Endothelial cell of umbilical vein (primary cell): ENCODE results near the gene LMAN2L. TPM values are rescaled to one million over a fixed set of nuclear protein-coding genes. Genes with fewer than 3 reads are reported as not detected.

Experiments used
- BruUV-seq: library from RNA; stranded (reverse); fragments of 400-500 nt; replicated peaks from 2 replicates; lab custom pipeline; 2021; lab: Mats Ljungman, UMichigan
- CTCF ChIA-PET: fragments of 300-600, 350-600 bp; sonication (Branson Sonifier 250); formaldehyde crosslinking; loops from one replicate; lab custom pipeline; 2021; ENCODE audit warnings: antibody characterized with exemption, inconsistent platforms; lab: Charles Lee
- POLR2A ChIA-PET: fragments of 300-600, 350-600 bp; sonication (Branson Sonifier 250); formaldehyde crosslinking; loops from one replicate; lab custom pipeline; 2021; ENCODE audit warnings: antibody characterized with exemption, inconsistent platforms; lab: Charles Lee
- DNase-seq: peaks from one replicate; pipeline ENCODE4 v3.0.0-alpha.2; 2011; ENCODE audit warnings: low read depth, low spot score
- FAIRE-seq: peaks from 2 replicates; lab custom pipeline; 2011; peaks lifted over from hg19 to GRCh38; lab: Jason Lieb, UNC
- H2AFZ ChIP-seq: 2 replicates; pipeline ENCODE4 v1.6.0; 2012; ENCODE audit warnings: low read depth, low read length, control low read depth, inconsistent platforms
- H3K27ac ChIP-seq: 2 replicates; pipeline ENCODE4 v1.5.1; 2011; ENCODE audit warnings: low read depth, mild to moderate bottlenecking, control low read depth, low read length, moderate library complexity; ENCODE audit not compliant: insufficient read depth
- H3K27me3 ChIP-seq, 2 experiments: 2 replicates each; pipeline versions ENCODE4 v1.6.0 to v1.6.1; 2011; ENCODE audit warnings: low read length in 2 of 2, mixed read lengths in 1 of 2; ENCODE audit not compliant: control insufficient read depth in 2 of 2, insufficient read depth in 2 of 2
- H3K36me3 ChIP-seq, 2 experiments: 2 replicates in 1 of 2; 3 replicates in 1 of 2; pipeline ENCODE4 v1.5.1; 2011; ENCODE audit warnings: low read length in 2 of 2, mild to moderate bottlenecking in 1 of 2, moderate library complexity in 1 of 2; ENCODE audit not compliant: control insufficient read depth in 2 of 2, insufficient read depth in 2 of 2; ENCODE audit errors: extremely low read depth in 1 of 2
- H3K4me1 ChIP-seq: 3 replicates; pipeline ENCODE4 v1.5.1; 2011; ENCODE audit warnings: mild to moderate bottlenecking, low read length; ENCODE audit not compliant: control insufficient read depth, insufficient read depth; ENCODE audit errors: extremely low read depth
- H3K4me2 ChIP-seq: 2 replicates; pipeline ENCODE4 v1.6.1; 2011; ENCODE audit warnings: low read length, control low read depth, mixed read lengths; ENCODE audit not compliant: insufficient read depth
- H3K4me3 ChIP-seq, 3 experiments: fragments of 200-600 bp in 1 of 3; sonication (generic), shearing (Covaris generic) in 1 of 3; replicated peaks in 1 of 3; 2 replicates each; pipeline ENCODE4 v1.5.1; 2011 to 2016; ENCODE audit warnings: control low read depth in 3 of 3, low read length in 3 of 3, mild to moderate bottlenecking in 2 of 3, inconsistent platforms in 1 of 3, low read depth in 1 of 3, moderate library complexity in 1 of 3; ENCODE audit not compliant: insufficient read depth in 1 of 3
- H3K79me2 ChIP-seq: 2 replicates; pipeline ENCODE4 v1.6.0; 2012; ENCODE audit warnings: low read length, inconsistent platforms; ENCODE audit not compliant: control insufficient read depth, insufficient read depth
- H3K9ac ChIP-seq: replicated peaks from 2 replicates; pipeline ENCODE3; 2011; ENCODE audit warnings: low read length, control low read depth; ENCODE audit not compliant: insufficient read depth; ENCODE audit errors: extremely low read depth
- H3K9me1 ChIP-seq: replicated peaks from 3 replicates; pipeline ENCODE4 v1.6.0; 2011; ENCODE audit warnings: mild to moderate bottlenecking, low read length; ENCODE audit not compliant: control insufficient read depth, insufficient read depth; ENCODE audit errors: extremely low read depth
- H3K9me3 ChIP-seq: replicated peaks from 2 replicates; pipeline ENCODE4 v1.5.1; 2012; ENCODE audit warnings: low read length, inconsistent platforms; ENCODE audit not compliant: control insufficient read depth, insufficient read depth
- H4K20me1 ChIP-seq: replicated peaks from 2 replicates; pipeline ENCODE3; 2011; ENCODE audit warnings: mild to moderate bottlenecking, low read length; ENCODE audit not compliant: control insufficient read depth, insufficient read depth; ENCODE audit errors: extremely low read depth
- EZH2 ChIP-seq: IDR thresholded peaks from 2 replicates; pipeline ENCODE4 v1.6.1; 2012; ENCODE audit warnings: borderline replicate concordance, low read depth, mild to moderate bottlenecking, moderate library complexity, low read length, inconsistent platforms; ENCODE audit not compliant: severe bottlenecking
- FOS ChIP-seq: IDR thresholded peaks from 2 replicates; pipeline ENCODE4 v1.6.1; 2011; ENCODE audit warnings: mild to moderate bottlenecking, low read length, moderate library complexity, borderline replicate concordance; ENCODE audit not compliant: insufficient read depth
- GATA2 ChIP-seq: IDR thresholded peaks from 2 replicates; pipeline ENCODE4 v1.7.0; 2011; ENCODE audit warnings: low read depth, mild to moderate bottlenecking, moderate library complexity, mixed read lengths, low read length; ENCODE audit not compliant: insufficient read length, insufficient read depth
- JUN ChIP-seq: IDR thresholded peaks from 2 replicates; pipeline ENCODE4 v1.6.1; 2011; ENCODE audit warnings: borderline replicate concordance, low read depth; ENCODE audit not compliant: insufficient read length, insufficient read depth
- MYC ChIP-seq: IDR thresholded peaks from one replicate; pipeline ENCODE4 v1.6.1; 2011; ENCODE audit warnings: mild to moderate bottlenecking, low read depth, low read length
- POLR2A ChIP-seq: IDR thresholded peaks from 2 replicates; pipeline ENCODE4 v1.6.1; 2012; ENCODE audit warnings: low read depth, mild to moderate bottlenecking, control low read depth, low read length
- POLR2AphosphoS5 ChIP-seq: IDR thresholded peaks from 2 replicates; pipeline ENCODE4 v1.6.1; 2012; ENCODE audit warnings: low read depth, mild to moderate bottlenecking, control low read depth, low read length, moderate library complexity; ENCODE audit not compliant: insufficient read depth
- dilution Hi-C: fragments of 300-500 bp; cut with MboI; formaldehyde crosslinking; loops from one replicate; pipeline ENCODE4 v1.15.0; 2019; ENCODE audit warnings: low sequenced_read_pairs; ENCODE audit not compliant: extremely low pct_ligation_motif_present
- intact Hi-C: fragments of 100-400 bp; cut with micrococcal nuclease; formaldehyde crosslinking; loops from one replicate; pipeline ENCODE4 v1.10.0; 2022
- polyA plus RNA-seq, 4 experiments: library from polyadenylated mRNA; depleted of rRNA in 3 of 4; stranded (reverse) in 3 of 4; unstranded in 1 of 4; fragments of >200 nt; gene quantifications; 2 replicates each; pipeline versions ENCODE4 v1.2.1 to v1.2.3, GENCODE V29; 2011 to 2012; ENCODE audit warnings: missing spikeins in 1 of 4
- total RNA-seq: library from RNA; stranded (reverse); gene quantifications from 2 replicates; pipeline ENCODE4 v1.2.3, GENCODE V29; 2021
- TF ChIP-seq, protein P1 (sequence below), 2 donors: IDR thresholded peaks; 1 replicate in 1 of 2; 2 replicates in 1 of 2; pipeline ENCODE4 v1.5.1; 2011; ENCODE audit warnings: low read length in 2 of 2, mild to moderate bottlenecking in 2 of 2, moderate library complexity in 2 of 2, control low read depth in 1 of 2, inconsistent platforms in 1 of 2, low read depth in 1 of 2; ENCODE audit not compliant: insufficient read depth in 1 of 2; ENCODE audit errors: extremely low read depth in 1 of 2
- TF ChIP-seq, protein P2 (sequence below): IDR thresholded peaks from 2 replicates; pipeline ENCODE4 v1.6.1; 2011; ENCODE audit not compliant: insufficient read depth, insufficient read length

LMAN2L gene
- total and polyA plus RNA-seq, 2 donors (not counting 3 experiments of a cell fraction or from before 2014, with no cell fraction given) = 15.4 to 20.5 TPM

DNA sequence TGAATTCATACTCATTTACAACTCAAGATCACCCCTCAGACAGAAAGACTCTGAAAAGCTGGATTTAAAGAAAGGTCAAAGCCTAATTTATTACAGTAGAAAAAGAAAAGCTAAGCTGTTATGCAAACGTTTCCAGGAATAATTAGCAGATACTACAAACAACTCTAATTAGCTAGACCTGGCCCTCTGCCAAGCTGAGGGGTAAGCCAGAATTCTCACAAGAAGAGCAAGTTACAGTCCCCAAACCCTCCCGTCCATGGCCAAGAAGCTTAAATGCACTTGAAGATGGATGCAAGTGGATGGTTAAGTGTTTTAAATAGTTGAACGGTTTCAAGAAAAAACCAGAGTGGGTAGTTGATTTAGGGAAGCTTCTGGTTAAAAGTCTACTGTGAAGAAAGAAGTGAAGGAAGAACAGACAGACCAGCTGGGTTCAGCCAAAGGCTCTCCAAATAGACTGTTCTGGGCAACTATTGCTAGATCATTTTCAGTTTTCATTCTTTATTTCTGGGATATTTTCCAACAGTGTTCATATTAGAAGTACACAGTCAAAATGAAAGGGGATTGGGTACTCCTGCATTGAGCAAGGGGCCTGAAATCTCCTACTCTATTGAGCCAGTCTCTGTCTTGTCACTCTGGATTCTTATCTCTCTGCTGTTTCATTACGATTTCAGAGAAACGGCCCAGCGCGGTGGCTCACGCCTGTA, 4.8 kb downstream of the LMAN2L start:
- Histone ChIP-seq H3K36me3 (peaks cover 4 to 20% of the 10 kb centered on the region in 2 experiments), H3K79me2 (peaks cover 6% of the 10 kb centered on the region), H3K9me1 (no peaks in the 10 kb centered on the region), H3K4me2 (no peak overlapping the region), H2AFZ (no peak overlapping the region), H3K9ac (no peak overlapping the region), H3K4me1 (peaks cover 13% of the 10 kb centered on the region), H4K20me1 (no peaks in the 10 kb centered on the region), H3K4me3 (no peak overlapping the region), H3K27me3 (no peaks in the 10 kb centered on the region), H3K27ac (no peak overlapping the region), H3K9me3 (no peaks in the 10 kb centered on the region)
- ChIA-PET POLR2A (no interaction called here), CTCF (interaction anchor here (1.3 kb wide), 1 partner anchor 26 kb away, joined by 3 read pairs; the partner anchor contains the start of gene CNNM4)
- dilution Hi-C loops = no loop called here
- no TSS peak for BruUV-seq
- intact Hi-C loops = no loop called here
- FAIRE-seq (no peak), DNase-seq (no peak)
- TF ChIP-seq, protein P1, sequence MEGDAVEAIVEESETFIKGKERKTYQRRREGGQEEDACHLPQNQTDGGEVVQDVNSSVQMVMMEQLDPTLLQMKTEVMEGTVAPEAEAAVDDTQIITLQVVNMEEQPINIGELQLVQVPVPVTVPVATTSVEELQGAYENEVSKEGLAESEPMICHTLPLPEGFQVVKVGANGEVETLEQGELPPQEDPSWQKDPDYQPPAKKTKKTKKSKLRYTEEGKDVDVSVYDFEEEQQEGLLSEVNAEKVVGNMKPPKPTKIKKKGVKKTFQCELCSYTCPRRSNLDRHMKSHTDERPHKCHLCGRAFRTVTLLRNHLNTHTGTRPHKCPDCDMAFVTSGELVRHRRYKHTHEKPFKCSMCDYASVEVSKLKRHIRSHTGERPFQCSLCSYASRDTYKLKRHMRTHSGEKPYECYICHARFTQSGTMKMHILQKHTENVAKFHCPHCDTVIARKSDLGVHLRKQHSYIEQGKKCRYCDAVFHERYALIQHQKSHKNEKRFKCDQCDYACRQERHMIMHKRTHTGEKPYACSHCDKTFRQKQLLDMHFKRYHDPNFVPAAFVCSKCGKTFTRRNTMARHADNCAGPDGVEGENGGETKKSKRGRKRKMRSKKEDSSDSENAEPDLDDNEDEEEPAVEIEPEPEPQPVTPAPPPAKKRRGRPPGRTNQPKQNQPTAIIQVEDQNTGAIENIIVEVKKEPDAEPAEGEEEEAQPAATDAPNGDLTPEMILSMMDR (IDR thresholded peaks at IDR 0.05; ENCODE audit: extremely low read depth in 1 of 2, insufficient read depth in 1 of 2, low read depth in 1 of 2, low read length in 2 of 2) = no peak
- no peak for TF ChIP-seq MYC
- no peak for TF ChIP-seq EZH2
- TF ChIP-seq, protein P2, sequence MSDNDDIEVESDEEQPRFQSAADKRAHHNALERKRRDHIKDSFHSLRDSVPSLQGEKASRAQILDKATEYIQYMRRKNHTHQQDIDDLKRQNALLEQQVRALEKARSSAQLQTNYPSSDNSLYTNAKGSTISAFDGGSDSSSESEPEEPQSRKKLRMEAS = no peak
- TF ChIP-seq POLR2A = no peak
- no peak for TF ChIP-seq POLR2AphosphoS5
- no peak for TF ChIP-seq JUN
- no peak for TF ChIP-seq GATA2
- no peak for TF ChIP-seq FOS
